Thyroid gland (tissue), 4 donors: ENCODE results near the gene GRK2. TPM values are rescaled to one million over a fixed set of nuclear protein-coding genes. Genes with fewer than 3 reads are reported as not detected.
A peak's percentile ranks its signal among the peaks of the same experiment; 100 is the strongest.

Source experiments
- DNase-seq, 2 donors: peaks; one replicate each; pipeline ENCODE4 v3.0.0-alpha.2; 2019
- H3K27ac ChIP-seq, 3 donors: fragments of 200-600 bp; sonication (generic); 1 replicate in 2 of 3; 2 replicates in 1 of 3; pipeline ENCODE4 v1.5.1; 2016 to 2019; ENCODE audit warnings: mild to moderate bottlenecking in 1 of 3, moderate library complexity in 1 of 3
- H3K27me3 ChIP-seq: fragments of 200-600 bp; sonication (generic); one replicate; pipeline ENCODE4 v1.5.1; 2019
- H3K36me3 ChIP-seq, 2 donors: fragments of 200-600 bp; sonication (generic); one replicate each; pipeline ENCODE4 v1.5.1; 2016 to 2019
- H3K4me1 ChIP-seq, 2 donors: fragments of 200-600 bp; sonication (generic); one replicate each; pipeline ENCODE4 v1.5.1; 2017 to 2019
- H3K4me3 ChIP-seq, 3 donors: fragments of 200-600 bp; sonication (generic); replicated peaks in 1 of 3; 1 replicate in 2 of 3; 2 replicates in 1 of 3; pipeline ENCODE4 v1.5.1; 2016; ENCODE audit warnings: mild to moderate bottlenecking in 1 of 3
- H3K9me3 ChIP-seq: fragments of 200-600 bp; sonication (generic); one replicate; pipeline ENCODE4 v1.5.1; 2017
- CTCF ChIP-seq, 6 experiments: fragments of 200-600 bp in 3 of 6; fragments of 450-650 bp in 3 of 6; sonication (generic) in 3 of 6; IDR thresholded peaks; one replicate each; pipeline ENCODE4 v1.5.1; 2016 to 2019; ENCODE audit warnings: antibody characterized with exemption in 6 of 6, mild to moderate bottlenecking in 2 of 6, inconsistent platforms in 1 of 6, moderate library complexity in 1 of 6
- POLR2A ChIP-seq, 2 donors: fragments of 450-650 bp; IDR thresholded peaks; one replicate each; pipeline ENCODE4 v1.6.1; 2017; ENCODE audit warnings: antibody characterized with exemption in 2 of 2, mild to moderate bottlenecking in 2 of 2, moderate library complexity in 1 of 2
- WGBS, 2 donors: methylation state at CpG; one replicate each; pipeline ENCODE4 v1.1.5; 2017; 5-methylcytosine and 5-hydroxymethylcytosine counted together
- intact Hi-C: fragments of 100-400 bp; cut with DNase I; formaldehyde crosslinking; loops from one replicate; pipeline ENCODE4 v1.15.1; 2023
- total RNA-seq, 4 donors: library from RNA; depleted of rRNA; stranded (reverse); fragments of >200 nt; gene quantifications; one replicate each; pipeline ENCODE4 v1.2.3, GENCODE V29; 2016

The GRK2 gene
- total RNA-seq, 4 donors from 2014 or later, result 32.8 to 55.8 (median 40.6) TPM

DNA sequence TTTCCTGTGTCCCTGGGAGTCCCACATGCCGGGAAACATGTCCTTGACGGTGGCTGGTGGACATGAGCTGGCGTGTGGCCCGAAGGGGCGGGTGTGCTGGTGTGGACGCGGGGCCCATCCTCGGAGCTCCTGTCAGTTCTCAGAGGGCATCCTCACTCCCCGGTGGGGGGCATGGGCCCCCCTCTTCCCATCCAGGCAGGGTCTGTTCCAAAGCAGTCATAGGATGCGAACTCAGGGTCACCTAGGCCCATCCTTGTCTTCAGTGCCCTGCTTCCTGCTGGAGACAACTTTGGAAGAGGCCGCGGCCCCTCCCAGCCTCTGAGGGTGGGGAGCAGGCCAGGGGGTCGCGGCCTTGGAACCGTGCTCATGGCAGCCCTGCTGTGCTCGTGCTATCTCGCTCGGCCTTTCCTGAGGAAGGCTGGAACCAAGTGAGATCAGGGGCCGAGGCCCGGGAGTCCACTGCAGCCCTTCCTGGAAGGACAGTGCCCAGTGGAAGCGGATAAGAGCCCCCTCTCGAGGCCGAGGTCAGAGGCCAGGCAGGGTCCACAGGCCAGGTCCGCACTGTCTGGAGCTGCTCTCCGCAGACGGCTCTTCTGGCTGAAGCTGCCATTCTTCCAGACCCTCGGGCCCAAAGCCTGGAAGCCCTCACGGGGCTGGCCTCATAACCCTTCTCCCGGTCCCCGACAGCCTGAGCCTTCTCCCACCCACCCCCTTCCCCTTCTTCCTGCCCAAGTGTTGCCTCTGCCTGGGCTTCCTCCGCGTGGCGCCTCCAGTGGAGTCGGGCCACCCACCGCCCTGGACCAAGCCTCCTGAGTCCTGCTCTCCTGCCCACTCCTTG is 8.7 kb downstream of the GRK2 start:
- Histone ChIP-seq H3K4me1 (peaks cover 37 to 85% of the 10 kb centered on the region in 2 donors), H3K9me3 (no peaks in the 10 kb centered on the region), H3K27me3 (no peaks in the 10 kb centered on the region), H3K27ac (peak overlapping the region; percentile 32 to 71 (median 36)), H3K36me3 (peaks cover 5 to 12% of the 10 kb centered on the region in 2 donors), H3K4me3 (peak overlapping the region in 1 of 3 donors; percentile 0)
- 65 to 73% methylated on average over 17 to 21 of the region's 35 CpGs for WGBS, 2 donors
- TF ChIP-seq CTCF (IDR thresholded peaks at IDR 0.05) (no peak), POLR2A (IDR thresholded peaks at IDR 0.05) (no peak)
- peak in 1 of 2 donors; percentile 12 for DNase-seq
- intact Hi-C loops, result no loop called here

GRCh38 chr11:67275606-67276409 is 9.5 kb downstream of the GRK2 start:
- peak overlapping the region in 2 of 3 donors; percentile 36 to 71 for H3K27ac ChIP-seq
- TF ChIP-seq POLR2A (IDR thresholded peaks at IDR 0.05) (no peak), CTCF (IDR thresholded peaks at IDR 0.05) (no peak)
- peaks cover 35 to 82% of the 10 kb centered on the region in 2 donors for H3K4me1 ChIP-seq
- peaks cover 13 to 20% of the 10 kb centered on the region in 2 donors for H3K36me3 ChIP-seq
- H3K4me3 ChIP-seq, result no peak overlapping the region
- 87 to 93% methylated on average over 10 to 15 of the region's 17 CpGs for WGBS, 2 donors
- H3K9me3 ChIP-seq, result no peaks in the 10 kb centered on the region
- no peaks in the 10 kb centered on the region for H3K27me3 ChIP-seq
- intact Hi-C loops, result no loop called here
- peak in 1 of 2 donors; percentile 1 for DNase-seq

GRCh38 chr11:67276781-67277230 is 10.5 kb downstream of the GRK2 start:
- no peak for DNase-seq

GRCh38 chr11:67277231-67277961 is 11.1 kb downstream of the GRK2 start:
- peaks cover 35 to 71% of the 10 kb centered on the region in 2 donors for H3K4me1 ChIP-seq
- peaks cover 29 to 32% of the 10 kb centered on the region in 2 donors for H3K36me3 ChIP-seq
- intact Hi-C loops, result no loop called here
- H3K9me3 ChIP-seq, result no peaks in the 10 kb centered on the region
- H3K27me3 ChIP-seq, result no peaks in the 10 kb centered on the region
- 39 to 71% methylated on average over 13 to 16 of the region's 24 CpGs for WGBS, 2 donors
- TF ChIP-seq CTCF (IDR thresholded peaks at IDR 0.05), result no peak
- peak in 1 of 2 donors; percentile 19 for TF ChIP-seq POLR2A (IDR thresholded peaks at IDR 0.05)
- H3K4me3 ChIP-seq, result peak overlapping the region in 1 of 3 donors; percentile 7
- peak; percentile 62 to 67 for DNase-seq
- H3K27ac ChIP-seq, result peak overlapping the region; percentile 41 to 74 (median 67)

More at GRCh38 chr11:67276781-67277230, 10.5 kb downstream of the GRK2 start:
- H3K4me3 ChIP-seq, result peak overlapping the region in 1 of 3 donors; percentile 7
- peaks cover 23 to 26% of the 10 kb centered on the region in 2 donors for H3K36me3 ChIP-seq
- 81 to 90% methylated on average over 3 to 7 of the region's 16 CpGs for WGBS, 2 donors
- TF ChIP-seq CTCF (IDR thresholded peaks at IDR 0.05) (no peak), POLR2A (IDR thresholded peaks at IDR 0.05) (no peak)
- H3K4me1 ChIP-seq, result peaks cover 35 to 77% of the 10 kb centered on the region in 2 donors
- H3K27ac ChIP-seq, result peak overlapping the region; percentile 41 to 74 (median 67)
- H3K9me3 ChIP-seq, result no peaks in the 10 kb centered on the region
- H3K27me3 ChIP-seq, result no peaks in the 10 kb centered on the region
- intact Hi-C loops, result no loop called here
